HL-60 (cell line): ENCODE results near the gene KHDC3L.

ENCODE experiments used
- DNase-seq, 2 experiments: peaks; one replicate each; pipeline ENCODE4 v3.0.0-alpha.2; 2010 to 2020; ENCODE audit warnings: low read depth in 1 of 2, low spot score in 1 of 2
- H3K27ac ChIP-seq: fragments of 250-450 bp; sonication (Bioruptor Pico); replicated peaks from 2 replicates; pipeline ENCODE4 v1.5.1; 2020; ENCODE audit warnings: mild to moderate bottlenecking, moderate library complexity
- H3K27me3 ChIP-seq: fragments of 250-450 bp; sonication (Bioruptor Pico); 2 replicates; pipeline ENCODE4 v1.5.1; 2021; ENCODE audit warnings: mild to moderate bottlenecking, moderate library complexity; ENCODE audit not compliant: insufficient read depth, poor library complexity, severe bottlenecking
- H3K4me3 ChIP-seq: replicated peaks from 2 replicates; pipeline ENCODE4 v1.5.1; 2011; ENCODE audit warnings: mild to moderate bottlenecking, control low read depth, low read length; ENCODE audit not compliant: insufficient read depth
- CTCF ChIP-seq: IDR thresholded peaks from one replicate; pipeline ENCODE4 v1.5.1; 2011; ENCODE audit warnings: low read length, control low read depth, inconsistent platforms; ENCODE audit not compliant: insufficient read depth
- GABPA ChIP-seq: IDR thresholded peaks from 2 replicates; pipeline ENCODE4 v1.6.1; 2012; ENCODE audit warnings: low read depth
- POLR2AphosphoS5 ChIP-seq: IDR thresholded peaks from 2 replicates; pipeline ENCODE4 v1.6.1; 2012; ENCODE audit warnings: low read depth
- REST ChIP-seq: IDR thresholded peaks from 2 replicates; pipeline ENCODE4 v1.6.1; 2012; ENCODE audit warnings: low read depth; ENCODE audit not compliant: insufficient replicate concordance
- SPI1 ChIP-seq: IDR thresholded peaks from 2 replicates; pipeline ENCODE4 v1.6.1; 2012; ENCODE audit warnings: low read depth, mild to moderate bottlenecking, borderline replicate concordance

KHDC3L gene

GRCh38 chr6:73353636-73354593 is 8.5 kb upstream of the KHDC3L start, which contains the start of gene DPPA5:
DPPA5 (minus strand) TSS chr6:73354276; CDS start chr6:73354225, 51 bp downstream.
- H3K27me3 ChIP-seq, result no peaks in the 10 kb centered on the region
- TF ChIP-seq SPI1 (no peak), POLR2AphosphoS5 (no peak), CTCF (no peak), GABPA (no peak), REST (no peak)
- H3K4me3 ChIP-seq, result no peak within 1 kb of the TSS
- no peak for DNase-seq
- H3K27ac ChIP-seq, result no peak within 1 kb of the TSS

GRCh38 chr6:73362869-73363536 is 545 bp downstream of the KHDC3L start:
- DNase-seq, result no peak
- Histone ChIP-seq H3K4me3 (no peak overlapping the region), H3K27ac (no peak overlapping the region), H3K27me3 (no peaks in the 10 kb centered on the region)
- TF ChIP-seq POLR2AphosphoS5 (no peak), CTCF (no peak), REST (no peak), GABPA (no peak), SPI1 (no peak)

- Histone ChIP-seq H3K27ac (no peak overlapping the region), H3K27me3 (no peaks in the 10 kb centered on the region), H3K4me3 (no peak overlapping the region)
- TF ChIP-seq SPI1 (no peak), REST (no peak), CTCF (no peak), GABPA (no peak), POLR2AphosphoS5 (no peak)
- DNase-seq, result no peak
Measured at GRCh38 chr6:73363537-73363875, 1.0 kb downstream of the KHDC3L start.
